Measurements from ENCODE around the gene TBCD.

DNA sequence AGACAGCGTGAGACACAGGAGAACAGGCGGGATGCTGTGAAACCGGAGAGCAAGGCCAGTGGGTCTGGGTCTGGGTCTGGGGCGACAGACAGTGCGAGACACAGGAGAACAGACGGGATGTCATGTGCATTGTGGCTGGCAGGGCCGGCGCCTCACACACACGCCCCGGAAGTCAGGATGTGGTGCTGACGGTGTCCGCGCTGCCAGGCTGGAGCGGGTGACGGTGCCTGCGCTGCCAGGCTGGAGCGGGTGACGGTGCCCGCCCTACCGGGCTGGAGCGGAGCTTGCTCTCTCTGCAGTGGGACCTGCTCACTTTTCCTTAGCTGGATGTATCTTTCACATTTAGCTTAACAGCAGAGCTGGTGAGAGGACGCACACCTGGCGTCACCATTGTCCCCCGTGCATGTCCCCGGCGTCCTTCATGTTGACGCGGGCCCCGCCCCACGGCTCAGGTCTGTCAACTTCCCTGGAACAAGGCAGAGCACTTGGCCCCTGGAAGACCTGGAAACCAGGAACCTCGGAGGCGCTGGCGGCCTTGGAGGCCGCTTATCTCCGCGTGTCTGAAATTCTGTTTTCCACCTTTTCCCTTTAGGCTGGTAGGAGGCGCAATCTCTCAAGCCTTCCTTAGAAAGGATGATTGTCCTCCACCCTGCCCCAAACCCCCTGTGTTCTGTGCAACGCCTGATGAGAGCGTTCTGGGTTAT is 131.0 kb downstream of the TBCD start:
- TF ChIP-seq, protein P1, sequence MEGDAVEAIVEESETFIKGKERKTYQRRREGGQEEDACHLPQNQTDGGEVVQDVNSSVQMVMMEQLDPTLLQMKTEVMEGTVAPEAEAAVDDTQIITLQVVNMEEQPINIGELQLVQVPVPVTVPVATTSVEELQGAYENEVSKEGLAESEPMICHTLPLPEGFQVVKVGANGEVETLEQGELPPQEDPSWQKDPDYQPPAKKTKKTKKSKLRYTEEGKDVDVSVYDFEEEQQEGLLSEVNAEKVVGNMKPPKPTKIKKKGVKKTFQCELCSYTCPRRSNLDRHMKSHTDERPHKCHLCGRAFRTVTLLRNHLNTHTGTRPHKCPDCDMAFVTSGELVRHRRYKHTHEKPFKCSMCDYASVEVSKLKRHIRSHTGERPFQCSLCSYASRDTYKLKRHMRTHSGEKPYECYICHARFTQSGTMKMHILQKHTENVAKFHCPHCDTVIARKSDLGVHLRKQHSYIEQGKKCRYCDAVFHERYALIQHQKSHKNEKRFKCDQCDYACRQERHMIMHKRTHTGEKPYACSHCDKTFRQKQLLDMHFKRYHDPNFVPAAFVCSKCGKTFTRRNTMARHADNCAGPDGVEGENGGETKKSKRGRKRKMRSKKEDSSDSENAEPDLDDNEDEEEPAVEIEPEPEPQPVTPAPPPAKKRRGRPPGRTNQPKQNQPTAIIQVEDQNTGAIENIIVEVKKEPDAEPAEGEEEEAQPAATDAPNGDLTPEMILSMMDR (IDR thresholded peaks at IDR 0.05) = no peak
- TF ChIP-seq POLR2A (IDR thresholded peaks at IDR 0.05) = no peak
